GM23248 (cell line): ENCODE data around the gene LCNL1. TPM values are rescaled to one million over a fixed set of nuclear protein-coding genes. Genes with fewer than 3 reads are reported as not detected.

Experiments
- DNase-seq: peaks from one replicate; pipeline ENCODE4 v3.0.0-alpha.2; 2015
- H2AFZ ChIP-seq: fragments of 200-600 bp; sonication (generic); 2 replicates; pipeline ENCODE4 v1.6.1; 2016; ENCODE audit warnings: antibody characterized with exemption
- H3F3A ChIP-seq: fragments of 200-600 bp; sonication (generic); 2 replicates; pipeline ENCODE4 v1.6.1; 2016; ENCODE audit warnings: mild to moderate bottlenecking, antibody characterized with exemption, mixed run types; ENCODE audit not compliant: insufficient read depth
- H3K27ac ChIP-seq: fragments of 200-600 bp; sonication (generic); 2 replicates; pipeline ENCODE4 v1.5.1; 2016; ENCODE audit warnings: mild to moderate bottlenecking
- H3K27me3 ChIP-seq: fragments of 200-600 bp; sonication (generic); replicated peaks from 2 replicates; pipeline ENCODE4 v1.6.1; 2016; ENCODE audit warnings: mild to moderate bottlenecking; ENCODE audit not compliant: insufficient read depth
- H3K36me3 ChIP-seq: fragments of 200-600 bp; sonication (generic); 2 replicates; pipeline ENCODE4 v1.6.1; 2016; ENCODE audit warnings: low read depth, mild to moderate bottlenecking
- H3K4me1 ChIP-seq: fragments of 200-600 bp; sonication (generic); 2 replicates; pipeline ENCODE4 v1.6.1; 2016; ENCODE audit warnings: mild to moderate bottlenecking; ENCODE audit not compliant: insufficient read depth
- H3K4me2 ChIP-seq: fragments of 200-600 bp; sonication (generic); one replicate; pipeline ENCODE4 v1.6.1; 2016; ENCODE audit warnings: mild to moderate bottlenecking; ENCODE audit not compliant: unreplicated experiment
- H3K4me3 ChIP-seq: fragments of 200-600 bp; sonication (generic); 2 replicates; pipeline ENCODE4 v1.5.1; 2016; ENCODE audit warnings: mild to moderate bottlenecking
- H3K79me2 ChIP-seq: fragments of 200-600 bp; sonication (generic); 2 replicates; pipeline ENCODE4 v1.6.1; 2016; ENCODE audit warnings: mild to moderate bottlenecking; ENCODE audit not compliant: insufficient read depth
- H3K9ac ChIP-seq: fragments of 200-600 bp; sonication (generic); 2 replicates; pipeline ENCODE4 v1.6.1; 2016; ENCODE audit warnings: mild to moderate bottlenecking
- H3K9me2 ChIP-seq: fragments of 200-600 bp; sonication (generic); 2 replicates; pipeline ENCODE4 v1.6.1; 2016; ENCODE audit warnings: mixed run types, mild to moderate bottlenecking, moderate library complexity; ENCODE audit not compliant: insufficient read depth
- H3K9me3 ChIP-seq: fragments of 200-600 bp; sonication (generic); one replicate; pipeline ENCODE4 v1.6.1; 2017; ENCODE audit warnings: low read depth
- H4K20me1 ChIP-seq: fragments of 200-600 bp; sonication (generic); 2 replicates; pipeline ENCODE4 v1.6.0; 2016; ENCODE audit not compliant: insufficient read depth
- EZH2 ChIP-seq: fragments of 200-600 bp; sonication (generic); IDR thresholded peaks from 2 replicates; pipeline ENCODE4 v1.6.1; 2018; ENCODE audit warnings: antibody characterized with exemption, mild to moderate bottlenecking; ENCODE audit not compliant: insufficient read depth, poor library complexity, severe bottlenecking
- EZH2phosphoT487 ChIP-seq: fragments of 200-600 bp; sonication (generic); IDR thresholded peaks from 2 replicates; pipeline ENCODE4 v1.6.1; 2018; ENCODE audit warnings: antibody characterized with exemption, moderate library complexity, mild to moderate bottlenecking, low read depth; ENCODE audit not compliant: insufficient read depth
- WGBS, 2 experiments: methylation state at CpG; one replicate each; pipeline ENCODE4 v1.1.6; 2015 to 2017; ENCODE audit warnings: low lambda C conversion rate in 2 of 2, low coverage in 1 of 2; ENCODE audit errors: missing lambda C conversion rate in 2 of 2; 5-methylcytosine and 5-hydroxymethylcytosine counted together
- in situ Hi-C: fragments of 300-500 bp; cut with MboI; formaldehyde crosslinking; loops from 2 replicates; pipeline ENCODE4 v1.15.0; 2020
- polyA plus RNA-seq: library from polyadenylated mRNA; unstranded; fragments of >200 nt; fragmentation: Nextera tagmentation; extraction: Ambion mirVana; gene quantifications from 2 replicates; pipeline ENCODE4 v1.2.1, GENCODE V29; 2016
- total RNA-seq: library from RNA; depleted of rRNA; stranded (reverse); fragments of >200 nt; shearing (Covaris generic); gene quantifications from 2 replicates; pipeline ENCODE4 v1.2.3, GENCODE V29; 2014

The LCNL1 gene
- total and polyA plus RNA-seq, 2 experiments from 2014 or later, result not detected

DNA sequence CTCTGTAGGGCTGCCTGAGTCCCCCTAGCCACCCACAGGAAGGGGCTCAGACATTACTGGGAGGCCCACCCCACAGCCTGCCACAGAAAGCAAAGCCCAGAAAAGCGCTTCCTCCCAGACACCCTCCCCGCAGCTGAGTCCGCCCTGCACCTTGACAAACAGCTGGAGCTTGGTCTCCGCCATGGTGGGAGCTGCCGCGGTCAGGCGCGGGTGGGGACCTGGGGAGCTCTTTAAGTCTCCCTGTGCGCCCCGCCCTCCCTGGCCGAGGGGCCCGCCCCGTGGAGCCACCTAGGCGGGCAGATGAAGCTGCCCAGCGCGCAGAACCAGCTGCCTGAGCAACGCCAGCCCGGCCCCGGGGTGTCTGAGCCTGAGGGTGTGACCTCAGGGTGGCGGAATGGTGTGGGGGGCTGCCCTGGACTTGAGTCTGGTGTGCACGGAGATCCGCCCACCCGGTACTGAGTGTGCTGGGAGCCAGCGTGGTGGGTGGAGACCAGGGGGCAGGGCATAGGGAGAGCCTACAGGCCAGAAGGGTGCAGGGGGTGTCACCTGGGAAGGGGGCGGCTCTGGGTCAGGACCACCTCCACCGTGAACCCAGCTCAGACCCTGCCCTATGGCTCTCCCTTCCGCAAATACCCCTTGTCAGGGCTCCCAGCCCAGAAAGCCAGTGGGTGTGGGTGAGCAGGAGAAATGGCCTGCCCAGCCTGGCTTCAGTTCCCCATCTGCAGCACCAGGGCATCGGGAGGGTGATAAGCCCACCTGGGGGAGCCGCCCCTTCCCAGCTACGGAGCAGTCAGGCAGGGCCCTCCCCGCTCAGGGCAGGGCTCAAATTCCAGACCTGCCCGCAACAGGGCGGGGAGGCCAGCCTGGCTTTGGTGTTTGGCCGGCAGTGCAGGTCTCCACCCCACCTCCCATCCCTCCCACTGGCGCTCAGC, 13.8 kb downstream of the LCNL1 start, which contains the start of gene CLIC3:
CLIC3 (minus strand) TSS at position 208 of the 932 bp plus-strand sequence; CDS start at position 183, 25 bp downstream.
- no peaks in the 10 kb centered on the region for H3K9me2 ChIP-seq
- peaks cover 10% of the 10 kb centered on the region; the same call in 1 of the 2 replicates for H3F3A ChIP-seq
- H3K79me2 ChIP-seq, result 0 out of 2 replicates have a peak, but pooled peaks cover 4% of the 10 kb centered on the region
- peak within 1 kb of the TSS; percentile 28 for H3K27ac ChIP-seq
- no peaks in the 10 kb centered on the region for H4K20me1 ChIP-seq
- no peak for TF ChIP-seq EZH2
- TF ChIP-seq EZH2phosphoT487, result no peak
- WGBS, 2 experiments, result 19 to 22% methylated on average over 25 to 35 of the region's 35 CpGs
- H3K4me3 ChIP-seq, result peak within 1 kb of the TSS; percentile 57
- peak within 1 kb of the TSS; percentile 46 for H3K4me2 ChIP-seq
- in situ Hi-C loops, result no loop called here
- peak within 1 kb of the TSS; percentile 52 for H3K9ac ChIP-seq
- peak within 1 kb of the TSS; percentile 47 for H2AFZ ChIP-seq
- no peaks in the 10 kb centered on the region for H3K36me3 ChIP-seq
- H3K4me1 ChIP-seq, result peaks cover 26% of the 10 kb centered on the region
- DNase-seq, result peak; percentile 69
- H3K9me3 ChIP-seq, result no peaks in the 10 kb centered on the region
- H3K27me3 ChIP-seq, result no peaks in the 10 kb centered on the region

DNA sequence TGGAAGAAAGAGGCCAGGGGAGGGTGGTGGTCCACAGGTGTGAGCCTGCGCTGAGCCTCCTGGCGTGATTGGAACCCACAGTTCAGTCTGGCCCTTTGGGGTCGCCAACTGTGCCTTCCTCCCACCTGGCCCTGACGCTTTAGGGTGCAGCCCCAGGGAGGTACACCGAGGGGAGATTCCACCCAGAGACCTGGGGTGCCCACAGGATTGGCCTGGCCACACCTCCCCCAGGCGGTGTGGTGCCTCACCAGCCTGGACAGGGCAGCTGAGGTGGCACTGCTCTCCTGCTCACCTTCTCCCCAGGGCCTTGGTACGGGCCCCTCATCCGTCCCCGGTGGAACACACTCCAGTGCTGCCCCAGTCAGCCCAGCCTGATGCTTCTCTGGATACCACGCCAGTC, 14.6 kb downstream of the LCNL1 start:
- no peaks in the 10 kb centered on the region for H3K27me3 ChIP-seq
- in situ Hi-C loops, result no loop called here
- no peak overlapping the region for H3K9ac ChIP-seq
- H3K36me3 ChIP-seq, result no peaks in the 10 kb centered on the region
- no peaks in the 10 kb centered on the region for H4K20me1 ChIP-seq
- no peak overlapping the region for H3K27ac ChIP-seq
- H3K9me2 ChIP-seq, result no peaks in the 10 kb centered on the region
- 0 out of 2 replicates have a peak, but pooled peaks cover 4% of the 10 kb centered on the region for H3K79me2 ChIP-seq
- WGBS, 2 experiments, result 86 to 88% methylated on average over 10 of the region's 10 CpGs
- no peak overlapping the region for H3K4me2 ChIP-seq
- TF ChIP-seq EZH2phosphoT487, result no peak
- no peak for TF ChIP-seq EZH2
- no peak for DNase-seq
- no peak overlapping the region for H2AFZ ChIP-seq
- H3F3A ChIP-seq, result peaks cover 10% of the 10 kb centered on the region; the same call in 1 of the 2 replicates
- H3K9me3 ChIP-seq, result no peaks in the 10 kb centered on the region
- no peak overlapping the region for H3K4me3 ChIP-seq
- H3K4me1 ChIP-seq, result peaks cover 26% of the 10 kb centered on the region

DNA sequence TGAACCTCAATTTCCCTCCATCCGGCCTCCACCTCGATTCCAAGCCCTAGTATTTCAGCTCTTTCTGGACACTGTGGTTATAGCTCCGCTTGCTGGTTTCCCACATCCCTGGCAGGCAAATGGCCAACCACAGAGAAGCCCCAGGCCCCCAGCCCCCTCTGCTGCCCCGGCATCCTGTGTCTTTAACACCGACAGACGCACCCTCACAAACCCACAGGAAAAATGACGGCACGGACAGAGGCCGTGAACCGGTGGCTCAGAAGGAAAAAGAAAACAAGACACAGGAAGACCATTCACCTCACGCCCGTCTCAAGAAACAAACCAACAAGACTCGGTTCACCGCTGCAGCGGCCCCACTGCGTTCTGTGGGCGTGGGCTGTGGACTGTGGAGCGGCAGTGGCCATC, 15.0 kb downstream of the LCNL1 start:
- Histone ChIP-seq H3K27me3 (no peaks in the 10 kb centered on the region), H2AFZ (no peak overlapping the region), H3K4me2 (no peak overlapping the region), H3K9me2 (no peaks in the 10 kb centered on the region), H3K4me1 (peaks cover 26% of the 10 kb centered on the region), H3K9ac (no peak overlapping the region), H4K20me1 (no peaks in the 10 kb centered on the region), H3F3A (peaks cover 10% of the 10 kb centered on the region; the same call in 1 of the 2 replicates), H3K9me3 (no peaks in the 10 kb centered on the region), H3K36me3 (no peaks in the 10 kb centered on the region), H3K4me3 (no peak overlapping the region), H3K27ac (no peak overlapping the region), H3K79me2 (0 out of 2 replicates have a peak, but pooled peaks cover 4% of the 10 kb centered on the region)
- 80 to 91% methylated on average over 14 to 18 of the region's 18 CpGs for WGBS, 2 experiments
- DNase-seq, result no peak
- TF ChIP-seq EZH2phosphoT487, result no peak
- TF ChIP-seq EZH2, result no peak
- in situ Hi-C loops, result no loop called here

DNA sequence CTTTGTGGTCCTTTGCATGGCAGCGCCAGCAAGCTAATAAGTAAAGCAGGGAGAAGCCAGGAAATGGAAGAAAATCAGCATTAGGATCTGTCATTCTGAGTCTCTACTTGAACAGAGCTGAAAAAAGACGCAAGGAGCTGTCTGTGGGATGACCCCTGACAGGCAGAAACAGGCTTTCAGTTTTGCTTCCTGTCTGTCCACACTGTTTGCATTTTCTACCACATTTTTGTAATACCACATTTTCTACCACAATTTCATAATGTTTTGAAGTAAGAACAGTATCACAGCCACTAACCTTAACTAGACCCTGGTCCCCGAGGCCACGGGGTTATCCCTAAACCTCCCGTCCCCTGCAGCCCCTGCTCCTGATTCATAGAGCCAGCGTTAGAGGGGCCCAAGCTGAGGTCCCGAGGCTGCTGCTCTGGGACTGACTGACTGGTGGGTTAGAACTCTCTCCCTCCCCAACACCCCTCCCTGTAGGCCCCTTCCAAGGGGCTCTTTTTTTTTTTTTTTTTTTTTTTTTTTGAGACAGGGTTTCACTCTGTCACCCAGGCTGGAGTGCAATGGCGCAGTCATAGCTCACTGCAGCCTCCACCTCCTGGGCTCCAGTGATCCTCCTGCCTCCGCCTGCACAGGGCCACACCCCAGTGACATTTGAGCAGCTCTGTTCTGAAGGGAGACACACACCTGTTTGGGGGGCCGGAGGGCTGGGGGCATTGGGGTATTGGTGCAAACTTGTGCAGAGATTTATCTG, 17.6 kb downstream of the LCNL1 start:
- peak overlapping the region; percentile 68 for H2AFZ ChIP-seq
- WGBS, 2 experiments, result 72 to 73% methylated on average over 10 of the region's 10 CpGs
- H3K27ac ChIP-seq, result peak overlapping the region; percentile 46; the same call in 1 of the 2 replicates

More for the DNA sequence above, 17.6 kb downstream of the LCNL1 start:
- H3K9me2 ChIP-seq, result no peaks in the 10 kb centered on the region
- no peak overlapping the region for H3K4me3 ChIP-seq
- H3K4me2 ChIP-seq, result no peak overlapping the region
- H3K79me2 ChIP-seq, result no peaks in the 10 kb centered on the region
- TF ChIP-seq EZH2 (no peak), EZH2phosphoT487 (no peak)
- H3K9me3 ChIP-seq, result no peaks in the 10 kb centered on the region
- H4K20me1 ChIP-seq, result no peaks in the 10 kb centered on the region
- H3K9ac ChIP-seq, result no peak overlapping the region
- peak; percentile 59 for DNase-seq
- peaks cover 22% of the 10 kb centered on the region for H3K4me1 ChIP-seq
- no peaks in the 10 kb centered on the region for H3K27me3 ChIP-seq
- in situ Hi-C loops, result no loop called here
- H3F3A ChIP-seq, result peaks cover 10% of the 10 kb centered on the region; the same call in 1 of the 2 replicates
- no peaks in the 10 kb centered on the region for H3K36me3 ChIP-seq
